DMS79 treated with DMSO at 0.1 percent for 48 hours (cell line): Measurements from ENCODE around the gene ZMIZ2.
"Not testable (repeated sequence)": the region's sequence is repeated elsewhere in the genome, so short reads cannot be mapped to it uniquely, and the experiment has no call there.

Source experiments
- DNase-seq: peaks from one replicate; lab custom pipeline; 2025; lab: John Stamatoyannopoulos, UW

The ZMIZ2 gene

DNA sequence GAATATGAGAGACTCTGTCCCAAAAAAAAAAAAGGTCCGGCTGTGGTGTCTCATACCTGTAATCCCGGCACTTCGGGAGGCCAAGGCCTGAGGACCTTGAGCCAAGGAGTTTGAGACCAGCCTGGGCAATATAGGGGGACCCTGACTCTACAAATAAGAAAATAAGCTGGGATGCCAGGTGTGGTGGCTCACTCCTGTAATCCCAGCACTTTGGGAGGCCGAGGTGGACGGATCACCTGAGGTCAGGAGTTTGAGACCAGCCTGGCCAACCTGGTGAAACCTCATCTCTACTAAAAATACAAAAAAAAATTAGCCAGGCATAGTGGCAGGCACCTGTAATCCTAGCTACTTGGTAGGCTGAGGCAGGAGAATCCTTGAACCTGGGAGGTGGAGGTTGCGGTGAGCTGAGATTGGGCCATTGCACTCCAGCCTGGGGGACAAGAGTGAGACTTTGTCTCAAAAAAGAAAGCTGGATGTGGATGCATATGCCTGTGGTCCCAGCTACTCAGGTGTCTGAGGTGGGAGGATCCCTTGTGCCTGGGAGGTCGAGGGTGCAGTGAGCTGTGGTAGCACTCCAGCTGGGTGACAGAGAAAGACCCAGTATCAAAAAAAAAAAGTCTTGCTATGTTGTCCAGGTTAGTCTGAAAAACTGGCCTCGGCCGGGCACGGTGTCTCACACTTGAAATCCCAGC is 55.3 kb downstream of the ZMIZ2 start:
- not testable (repeated sequence) for DNase-seq

DNA sequence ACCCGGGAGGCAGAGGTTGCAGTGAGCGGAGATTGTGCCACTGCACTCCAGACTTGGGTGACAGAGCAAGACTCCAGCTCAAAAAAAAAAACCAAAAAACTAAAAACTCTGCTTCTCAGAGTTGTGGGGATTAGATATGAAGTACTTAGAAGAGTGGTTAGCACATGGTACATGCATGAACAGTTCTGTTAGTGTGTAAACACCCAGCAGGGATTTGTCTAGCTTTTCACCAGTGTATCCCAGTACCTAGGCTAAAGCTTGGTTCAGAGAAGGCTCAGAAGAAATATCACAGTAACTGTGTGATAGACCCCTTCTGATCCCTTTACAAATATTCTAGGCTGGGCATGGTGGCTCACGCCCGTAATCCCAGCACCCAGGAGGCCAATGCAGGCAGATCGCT is 57.3 kb downstream of the ZMIZ2 start:
- DNase-seq = no peak

- DNase-seq = no peak
Observed at GRCh38 chr7:44808914-44809393, 60.3 kb downstream of the ZMIZ2 start.

GRCh38 chr7:44811093-44811492 is 62.4 kb downstream of the ZMIZ2 start:
- DNase-seq = no peak

- DNase-seq = no peak
Observed at GRCh38 chr7:44811571-44811970, 62.9 kb downstream of the ZMIZ2 start.

DNA sequence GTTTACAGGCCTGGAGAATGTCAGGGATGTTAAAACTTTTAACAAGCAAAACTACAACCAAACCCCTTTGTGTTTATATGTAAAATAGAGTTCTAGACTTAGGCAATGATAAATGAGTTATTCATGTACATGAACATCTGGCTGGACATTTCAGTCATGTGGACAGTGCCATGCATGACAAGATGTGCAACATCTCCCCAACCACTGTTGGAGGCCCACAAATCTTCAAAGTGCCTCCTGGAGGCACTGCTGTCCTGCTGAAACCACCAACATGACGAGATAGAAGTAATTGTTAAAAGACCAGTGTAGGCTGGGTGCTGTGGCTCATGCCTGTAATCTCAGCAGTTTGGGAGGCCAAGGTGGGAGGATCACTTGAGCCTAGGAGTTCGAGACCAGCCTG is 66.3 kb downstream of the ZMIZ2 start:
- DNase-seq = no peak

GRCh38 chr7:44819292-44819691 is 70.6 kb downstream of the ZMIZ2 start:
- no peak for DNase-seq
